ENCODE results near the gene RBFOX2.

RBFOX2 gene

GRCh38 chr22:35758394-35758793 lies 270.2 kb downstream of the RBFOX2 start:
- no peak overlapping the region for H3K4me3 ChIP-seq (ENCODE audit: low read length)
- no peaks in the 10 kb centered on the region for H3K9me3 ChIP-seq (ENCODE audit: insufficient read depth, low read length)
- H3K9ac ChIP-seq (ENCODE audit: low read length), result no peak overlapping the region
- H3K4me2 ChIP-seq (ENCODE audit: low read length), result no peak overlapping the region
- H3K36me3 ChIP-seq (replicated peaks; ENCODE audit: low read depth, low read length), result no peaks in the 10 kb centered on the region
- no peak for TF ChIP-seq EZH2phosphoT487 (IDR thresholded peaks at IDR 0.05; ENCODE audit: low read depth)
- no peak for TF ChIP-seq CTCF (IDR thresholded peaks at IDR 0.05; ENCODE audit: low read depth, low read length)
- peaks cover 54% of the 10 kb centered on the region for H3K27me3 ChIP-seq (ENCODE audit: low read depth, low read length)
- no peak overlapping the region for H3K27ac ChIP-seq (ENCODE audit: low read length)
- H2AFZ ChIP-seq (ENCODE audit: low read depth, low read length), result no peak overlapping the region
- no peaks in the 10 kb centered on the region for H3K79me2 ChIP-seq (ENCODE audit: low read length)
- no peaks in the 10 kb centered on the region for H3K4me1 ChIP-seq (ENCODE audit: low read length)
- no peaks in the 10 kb centered on the region for H4K20me1 ChIP-seq (ENCODE audit: insufficient read depth, low read length)

DNA sequence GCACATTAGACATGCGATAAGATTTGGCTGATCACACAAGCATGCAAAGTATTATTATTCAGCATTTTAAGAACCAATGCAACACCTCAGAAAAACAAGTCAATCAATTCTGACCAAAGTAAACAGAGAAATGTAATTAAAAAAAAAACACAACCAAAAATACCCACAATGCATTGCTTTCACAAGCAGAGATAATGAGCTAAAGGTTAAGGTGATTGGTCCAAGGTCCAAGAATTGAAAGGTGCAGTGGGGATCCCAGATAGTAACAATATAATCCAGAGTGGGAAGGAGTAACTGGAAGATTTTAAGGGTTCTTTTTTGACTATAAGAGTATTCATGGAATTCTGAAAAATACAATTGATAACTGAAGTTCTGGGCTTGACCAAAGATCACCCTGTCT lies 271.9 kb downstream of the RBFOX2 start:
- no peak overlapping the region for H3K4me2 ChIP-seq (ENCODE audit: low read length)
- H3K79me2 ChIP-seq (ENCODE audit: low read length), result no peaks in the 10 kb centered on the region
- TF ChIP-seq CTCF (IDR thresholded peaks at IDR 0.05; ENCODE audit: low read depth, low read length) (no peak), EZH2phosphoT487 (IDR thresholded peaks at IDR 0.05; ENCODE audit: low read depth) (no peak)
- peaks cover 62% of the 10 kb centered on the region for H3K27me3 ChIP-seq (ENCODE audit: low read depth, low read length)
- no peak overlapping the region for H3K4me3 ChIP-seq (ENCODE audit: low read length)
- peaks cover 6% of the 10 kb centered on the region; the same call in 1 of the 2 replicates for H3K9me3 ChIP-seq (ENCODE audit: insufficient read depth, low read length)
- H2AFZ ChIP-seq (ENCODE audit: low read depth, low read length), result no peak overlapping the region
- no peak overlapping the region for H3K27ac ChIP-seq (ENCODE audit: low read length)
- peaks cover 6% of the 10 kb centered on the region; the same call in 1 of the 2 replicates for H3K4me1 ChIP-seq (ENCODE audit: low read length)
- no peaks in the 10 kb centered on the region for H4K20me1 ChIP-seq (ENCODE audit: insufficient read depth, low read length)
- no peak overlapping the region for H3K9ac ChIP-seq (ENCODE audit: low read length)
- H3K36me3 ChIP-seq (replicated peaks; ENCODE audit: low read depth, low read length), result no peaks in the 10 kb centered on the region

DNA sequence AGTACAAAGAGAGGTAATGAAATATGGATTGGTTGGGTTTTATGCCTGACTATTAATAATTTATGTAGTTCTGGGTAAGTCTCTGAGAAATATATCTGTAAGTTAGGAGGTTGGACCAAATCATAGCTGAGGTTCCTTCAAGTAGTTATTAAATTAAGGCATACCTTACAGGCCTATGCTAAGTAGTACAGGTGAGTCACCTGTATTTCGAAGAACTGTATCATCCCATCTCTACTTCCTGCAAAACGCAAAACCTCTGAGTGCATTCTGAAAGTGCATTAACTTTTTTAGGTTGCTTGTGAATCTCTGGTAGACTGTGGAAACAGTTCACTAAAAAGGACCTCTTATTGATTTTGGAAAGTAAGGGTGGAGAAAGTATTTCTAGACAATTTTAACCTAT lies 273.9 kb downstream of the RBFOX2 start:
- Histone ChIP-seq H3K9me3 (ENCODE audit: insufficient read depth, low read length) (peaks cover 6% of the 10 kb centered on the region; the same call in 1 of the 2 replicates), H3K36me3 (replicated peaks; ENCODE audit: low read depth, low read length) (no peaks in the 10 kb centered on the region), H3K4me1 (ENCODE audit: low read length) (peaks cover 10% of the 10 kb centered on the region), H3K4me3 (ENCODE audit: low read length) (no peak overlapping the region), H4K20me1 (ENCODE audit: insufficient read depth, low read length) (no peaks in the 10 kb centered on the region), H3K27me3 (ENCODE audit: low read depth, low read length) (peaks cover 67% of the 10 kb centered on the region), H2AFZ (ENCODE audit: low read depth, low read length) (no peak overlapping the region), H3K9ac (ENCODE audit: low read length) (no peak overlapping the region), H3K4me2 (ENCODE audit: low read length) (no peak overlapping the region), H3K79me2 (ENCODE audit: low read length) (no peaks in the 10 kb centered on the region), H3K27ac (ENCODE audit: low read length) (no peak overlapping the region)
- TF ChIP-seq EZH2phosphoT487 (IDR thresholded peaks at IDR 0.05; ENCODE audit: low read depth), result no peak
- no peak for TF ChIP-seq CTCF (IDR thresholded peaks at IDR 0.05; ENCODE audit: low read depth, low read length)

- H4K20me1 ChIP-seq (ENCODE audit: insufficient read depth, low read length), result no peaks in the 10 kb centered on the region
- no peak overlapping the region for H3K4me3 ChIP-seq (ENCODE audit: low read length)
- no peak overlapping the region for H2AFZ ChIP-seq (ENCODE audit: low read depth, low read length)
- no peak for TF ChIP-seq EZH2phosphoT487 (IDR thresholded peaks at IDR 0.05; ENCODE audit: low read depth)
- no peak for TF ChIP-seq CTCF (IDR thresholded peaks at IDR 0.05; ENCODE audit: low read depth, low read length)
- H3K79me2 ChIP-seq (ENCODE audit: low read length), result no peaks in the 10 kb centered on the region
- H3K4me1 ChIP-seq (ENCODE audit: low read length), result peaks cover 13% of the 10 kb centered on the region
- H3K27ac ChIP-seq (ENCODE audit: low read length), result no peak overlapping the region
- H3K36me3 ChIP-seq (replicated peaks; ENCODE audit: low read depth, low read length), result no peaks in the 10 kb centered on the region
- no peak overlapping the region for H3K9ac ChIP-seq (ENCODE audit: low read length)
- H3K4me2 ChIP-seq (ENCODE audit: low read length), result no peak overlapping the region
- H3K27me3 ChIP-seq (ENCODE audit: low read depth, low read length), result peaks cover 73% of the 10 kb centered on the region
- peaks cover 6% of the 10 kb centered on the region; the same call in 1 of the 2 replicates for H3K9me3 ChIP-seq (ENCODE audit: insufficient read depth, low read length)
Measured at GRCh38 chr22:35752863-35753189, 275.8 kb downstream of the RBFOX2 start.

Measured in OCI-LY3 (cell line).